Aorta (tissue), 5 donors: Measurements from ENCODE around the gene FARP1. TPM values are rescaled to one million over a fixed set of nuclear protein-coding genes. Genes with fewer than 3 reads are reported as not detected.

Source experiments
- ATAC-seq: fragments of 200-7000 bp; cut with Tn5 transposase; one replicate; pipeline ENCODE4 v1.9.1; 2022; ENCODE audit warnings: moderate library complexity; ENCODE audit not compliant: low FRiP score
- DNase-seq, 2 donors: peaks; one replicate each; pipeline ENCODE4 v3.0.0-alpha.2; 2020
- H3K27ac ChIP-seq, 2 donors: one replicate each; pipeline ENCODE4 v1.5.1; 2013; ENCODE audit warnings: low read length in 2 of 2, mild to moderate bottlenecking in 2 of 2, moderate library complexity in 2 of 2, control low read depth in 1 of 2, inconsistent platforms in 1 of 2, low read depth in 1 of 2
- H3K27me3 ChIP-seq, 2 donors: one replicate each; pipeline ENCODE4 v1.6.1; 2013; ENCODE audit warnings: control low read depth in 1 of 2, low read length in 1 of 2, mild to moderate bottlenecking in 1 of 2, moderate library complexity in 1 of 2; ENCODE audit not compliant: insufficient read depth in 2 of 2, control insufficient read depth in 1 of 2
- H3K36me3 ChIP-seq, 2 donors: one replicate each; pipeline ENCODE4 v1.6.1; 2013; ENCODE audit warnings: control low read depth in 1 of 2, low read length in 1 of 2, mild to moderate bottlenecking in 1 of 2; ENCODE audit not compliant: insufficient read depth in 2 of 2, control insufficient read depth in 1 of 2
- H3K4me1 ChIP-seq, 2 donors: one replicate each; pipeline ENCODE4 v1.6.1; 2013; ENCODE audit warnings: low read length in 2 of 2, control low read depth in 1 of 2, mild to moderate bottlenecking in 1 of 2, moderate library complexity in 1 of 2; ENCODE audit not compliant: insufficient read depth in 2 of 2, control insufficient read depth in 1 of 2
- H3K4me3 ChIP-seq, 2 donors: one replicate each; pipeline ENCODE4 v1.5.1; 2013; ENCODE audit warnings: low read length in 2 of 2, control low read depth in 1 of 2, mild to moderate bottlenecking in 1 of 2
- H3K9me3 ChIP-seq: one replicate; pipeline ENCODE4 v1.6.1; 2013; ENCODE audit warnings: mild to moderate bottlenecking, low read length; ENCODE audit not compliant: control insufficient read depth
- WGBS, 2 donors: extraction: QIAGEN DNeasy Blood & Tissue Kit; methylation state at CpG; one replicate each; pipeline ENCODE4 v1.1.7; 2013; 5-methylcytosine and 5-hydroxymethylcytosine counted together
- intact Hi-C, 2 donors: fragments of 100-400 bp; cut with DNase I; formaldehyde crosslinking; loops; one replicate each; pipeline versions ENCODE4 v1.14.2 to v1.15.0; 2022
- polyA plus RNA-seq, 2 donors: library from polyadenylated mRNA; stranded (reverse); fragments of 200-250 nt; gene quantifications; one replicate each; pipeline ENCODE4 v1.2.3, GENCODE V29; 2013
- total RNA-seq, 2 donors: library from RNA; stranded (reverse); fragmentation: NEBNext Ultra II Directional; extraction: Animal tissue kit (Norgen Biotek cat#: 25700); gene quantifications; one replicate each; pipeline ENCODE4 v1.2.1, GENCODE V29; 2021
- donor health status: healthy with polysubstance abuse.
- donor health status: Bipolar disorder and iron deficiency.
- donor health status: DM: no; HTN: no; CAD: no.
- donor health status: DM: no; HTN: no; CAD: no.
- donor health status: DM: yes; HTN: yes; CAD: no.

FARP1 gene
- total and polyA plus RNA-seq, 4 donors: 3.3 to 41.7 (median 23.7) TPM

- Histone ChIP-seq H3K27ac (no peak overlapping the region), H3K9me3 (no peaks in the 10 kb centered on the region), H3K27me3 (no peaks in the 10 kb centered on the region), H3K4me3 (no peak overlapping the region), H3K4me1 (peaks cover 0 to 3% of the 10 kb centered on the region in 2 donors), H3K36me3 (no peaks in the 10 kb centered on the region)
- 94 to 95% methylated on average over 8 of the region's 8 CpGs for WGBS, 2 donors
- DNase-seq (no peak), ATAC-seq (no peak)
- intact Hi-C loops: loop anchor here in 1 of 2 donors (10.0 kb wide), 1 partner anchor 365 kb away; no protein-coding TSS in a partner anchor
Observed at GRCh38 chr13:98479496-98480003, 336.7 kb downstream of the FARP1 start.

GRCh38 chr13:98480915-98481877, 338.3 kb downstream of the FARP1 start:
- 91% methylated on average over 15 of the region's 15 CpGs for WGBS, 2 donors
- H3K27ac ChIP-seq: no peak overlapping the region
- no peaks in the 10 kb centered on the region for H3K27me3 ChIP-seq
- peaks cover 0 to 3% of the 10 kb centered on the region in 2 donors for H3K4me1 ChIP-seq
- no peak overlapping the region for H3K4me3 ChIP-seq
- DNase-seq (no peak), ATAC-seq (no peak)
- H3K9me3 ChIP-seq: no peaks in the 10 kb centered on the region
- intact Hi-C loops: no loop called here
- no peaks in the 10 kb centered on the region for H3K36me3 ChIP-seq

- Histone ChIP-seq H3K27ac (no peak overlapping the region), H3K27me3 (no peaks in the 10 kb centered on the region), H3K36me3 (no peaks in the 10 kb centered on the region), H3K9me3 (no peaks in the 10 kb centered on the region), H3K4me3 (no peak overlapping the region), H3K4me1 (peaks cover 0 to 3% of the 10 kb centered on the region in 2 donors)
- 24 to 34% methylated on average over 28 of the region's 28 CpGs for WGBS, 2 donors
- intact Hi-C loops: no loop called here
- peak; percentile 66 for ATAC-seq
- DNase-seq: peak; percentile 81 to 87
Observed at GRCh38 chr13:98482476-98483444, 339.9 kb downstream of the FARP1 start.

DNA sequence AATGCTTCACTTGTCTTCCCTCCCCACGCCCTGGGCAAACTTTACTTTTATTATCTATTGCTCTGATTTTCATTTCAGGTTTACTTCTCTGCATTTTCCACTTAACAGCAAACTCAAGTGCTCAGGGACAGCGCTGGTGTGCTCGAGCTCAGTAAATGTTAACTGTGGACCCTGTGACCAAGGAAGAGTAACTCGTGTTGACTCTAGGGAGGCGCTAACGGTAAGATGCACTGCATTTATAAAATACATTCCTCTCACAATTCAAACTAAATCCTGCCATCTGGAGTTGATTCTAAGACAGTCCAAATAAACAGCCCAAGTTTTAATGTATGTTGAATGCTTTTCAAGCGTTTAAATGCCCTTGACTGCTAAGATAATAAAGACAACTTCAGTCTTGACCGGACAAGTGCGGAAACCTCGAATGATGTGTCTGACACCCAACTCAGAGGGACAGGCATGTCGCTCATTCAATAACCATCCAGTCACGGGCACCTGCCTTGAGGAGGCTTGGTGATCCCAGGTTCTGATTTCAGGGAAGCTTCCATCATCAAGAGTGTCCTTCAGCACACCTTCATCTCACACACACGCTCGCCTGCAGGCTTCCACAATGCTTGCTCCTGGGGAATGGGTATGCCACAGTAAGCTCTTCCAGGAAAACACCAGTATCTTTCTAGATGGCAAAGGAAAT, 340.9 kb downstream of the FARP1 start:
- WGBS, 2 donors: 68 to 79% methylated on average over 14 of the region's 14 CpGs
- Histone ChIP-seq H3K27me3 (no peaks in the 10 kb centered on the region), H3K4me3 (no peak overlapping the region)

DNA sequence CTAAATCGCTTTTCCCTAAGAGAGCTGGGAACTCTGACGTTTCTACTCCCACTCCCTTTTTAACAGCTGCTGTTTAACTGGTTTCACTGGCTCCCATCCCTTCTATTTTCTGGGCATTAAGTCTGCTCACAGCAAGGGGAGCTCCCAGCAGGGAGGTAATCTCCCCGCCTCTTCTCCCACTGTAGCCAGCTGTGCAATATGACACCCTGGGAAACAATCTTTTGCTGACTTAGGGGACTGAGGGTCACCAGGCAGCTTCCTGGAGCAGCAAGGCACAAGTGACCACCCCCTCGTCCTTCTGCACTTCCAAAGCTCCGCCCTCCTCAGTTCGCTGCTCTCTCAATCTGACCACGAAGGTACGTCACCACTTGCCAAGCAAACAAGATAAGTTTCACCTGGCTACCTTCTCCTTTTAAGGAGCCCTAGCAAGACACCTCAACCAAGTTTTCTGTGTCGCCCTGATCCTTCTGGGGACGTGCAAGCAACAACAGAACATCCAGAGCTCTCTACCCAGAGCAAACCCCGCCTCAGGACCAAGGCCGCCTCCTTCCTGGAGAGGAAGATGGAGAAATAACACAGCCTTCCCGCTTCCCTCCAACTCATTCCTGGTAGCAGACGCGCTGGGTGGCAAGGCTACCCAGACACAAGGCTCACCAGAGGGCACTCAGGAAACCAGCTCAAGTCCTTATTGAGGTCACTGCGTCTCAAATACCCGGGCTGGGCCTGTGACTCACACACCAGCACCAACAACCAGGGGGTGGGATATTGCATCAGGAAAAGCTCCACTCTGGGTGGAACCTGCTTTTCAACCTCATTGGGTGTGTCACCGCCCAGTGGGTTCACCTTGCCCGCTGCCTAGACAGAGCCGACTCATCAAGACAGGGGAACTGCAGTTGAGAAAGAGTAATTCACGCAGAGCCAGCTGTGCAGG, 341.7 kb downstream of the FARP1 start:
- WGBS, 2 donors: 32 to 39% methylated on average over 21 of the region's 21 CpGs
- DNase-seq (peak; percentile 88 to 89), ATAC-seq (peak; percentile 80)
- Histone ChIP-seq H3K27me3 (no peaks in the 10 kb centered on the region), H3K4me1 (peaks cover 0 to 3% of the 10 kb centered on the region in 2 donors), H3K9me3 (no peaks in the 10 kb centered on the region), H3K4me3 (no peak overlapping the region), H3K36me3 (no peaks in the 10 kb centered on the region), H3K27ac (peak overlapping the region in 1 of 2 donors; percentile 23)
- intact Hi-C loops: loop anchor here in 1 of 2 donors (2.0 kb wide), 1 partner anchor 34 kb away; no protein-coding TSS in a partner anchor

More for the DNA sequence above, 340.9 kb downstream of the FARP1 start:
- H3K4me1 ChIP-seq: peaks cover 0 to 3% of the 10 kb centered on the region in 2 donors
- ATAC-seq: no peak
- H3K9me3 ChIP-seq: no peaks in the 10 kb centered on the region
- H3K27ac ChIP-seq: peak overlapping the region in 1 of 2 donors; percentile 23
- intact Hi-C loops: loop anchor here in 1 of 2 donors (2.0 kb wide), 1 partner anchor 33 kb away; no protein-coding TSS in a partner anchor
- no peak for DNase-seq
- H3K36me3 ChIP-seq: no peaks in the 10 kb centered on the region

DNA sequence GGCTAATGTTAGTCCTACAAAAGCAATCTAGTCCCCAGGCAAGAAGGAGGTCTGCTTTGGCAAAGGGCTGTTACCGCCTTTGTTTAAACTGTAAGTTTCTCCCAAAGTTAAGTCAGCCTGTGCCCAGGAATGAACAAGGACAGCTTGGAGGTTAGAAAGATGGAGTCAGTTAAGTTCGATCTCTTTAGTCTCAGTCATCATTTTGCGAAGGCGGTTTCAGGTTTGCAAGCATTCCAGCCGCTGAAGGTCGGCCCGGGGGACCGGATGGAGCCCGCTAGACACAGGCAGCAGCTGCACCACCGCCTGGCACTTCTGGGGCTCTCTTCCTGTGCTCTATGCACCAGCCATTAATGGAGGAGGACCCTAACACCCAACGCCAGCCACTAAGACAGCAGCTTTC, 342.7 kb downstream of the FARP1 start:
- Histone ChIP-seq H3K9me3 (no peaks in the 10 kb centered on the region), H3K27ac (no peak overlapping the region), H3K4me1 (peaks cover 0 to 3% of the 10 kb centered on the region in 2 donors), H3K27me3 (no peaks in the 10 kb centered on the region), H3K4me3 (no peak overlapping the region), H3K36me3 (no peaks in the 10 kb centered on the region)
- 95 to 97% methylated on average over 11 of the region's 11 CpGs for WGBS, 2 donors
- intact Hi-C loops: loop anchor here in 1 of 2 donors (2.0 kb wide), 1 partner anchor 35 kb away; no protein-coding TSS in a partner anchor
- DNase-seq (no peak), ATAC-seq (no peak)

DNA sequence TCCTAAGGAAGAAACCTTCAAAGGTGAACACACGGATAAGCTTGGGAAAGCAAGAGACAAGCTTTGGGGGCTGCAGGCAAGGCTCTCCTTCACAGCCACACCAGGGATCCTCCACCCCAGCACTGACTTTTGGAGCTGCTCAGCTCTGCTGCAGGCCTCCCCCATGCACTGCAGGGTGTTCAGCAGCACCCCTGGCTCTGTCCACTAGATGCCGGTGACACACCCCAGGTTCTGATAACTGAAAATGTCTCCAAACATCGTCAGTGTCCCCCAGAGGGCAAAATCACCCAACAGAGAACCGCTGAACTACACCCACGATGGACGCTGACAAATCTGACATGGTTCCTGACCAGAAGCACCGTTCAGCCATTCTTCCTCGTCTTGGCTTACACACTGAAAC, 343.5 kb downstream of the FARP1 start:
- Histone ChIP-seq H3K9me3 (no peaks in the 10 kb centered on the region), H3K27ac (no peak overlapping the region), H3K4me3 (no peak overlapping the region), H3K36me3 (no peaks in the 10 kb centered on the region), H3K27me3 (no peaks in the 10 kb centered on the region), H3K4me1 (peaks cover 0 to 3% of the 10 kb centered on the region in 2 donors)
- 96 to 99% methylated on average over 8 of the region's 8 CpGs for WGBS, 2 donors
- intact Hi-C loops: no loop called here
- DNase-seq (no peak), ATAC-seq (no peak)
